ENCODE measurements around the gene POP7. TPM values are rescaled to one million over a fixed set of nuclear protein-coding genes. Genes with fewer than 3 reads are reported as not detected.

POP7 gene
- total RNA-seq, 1 donor from 2014 or later, result 27.7 TPM

DNA sequence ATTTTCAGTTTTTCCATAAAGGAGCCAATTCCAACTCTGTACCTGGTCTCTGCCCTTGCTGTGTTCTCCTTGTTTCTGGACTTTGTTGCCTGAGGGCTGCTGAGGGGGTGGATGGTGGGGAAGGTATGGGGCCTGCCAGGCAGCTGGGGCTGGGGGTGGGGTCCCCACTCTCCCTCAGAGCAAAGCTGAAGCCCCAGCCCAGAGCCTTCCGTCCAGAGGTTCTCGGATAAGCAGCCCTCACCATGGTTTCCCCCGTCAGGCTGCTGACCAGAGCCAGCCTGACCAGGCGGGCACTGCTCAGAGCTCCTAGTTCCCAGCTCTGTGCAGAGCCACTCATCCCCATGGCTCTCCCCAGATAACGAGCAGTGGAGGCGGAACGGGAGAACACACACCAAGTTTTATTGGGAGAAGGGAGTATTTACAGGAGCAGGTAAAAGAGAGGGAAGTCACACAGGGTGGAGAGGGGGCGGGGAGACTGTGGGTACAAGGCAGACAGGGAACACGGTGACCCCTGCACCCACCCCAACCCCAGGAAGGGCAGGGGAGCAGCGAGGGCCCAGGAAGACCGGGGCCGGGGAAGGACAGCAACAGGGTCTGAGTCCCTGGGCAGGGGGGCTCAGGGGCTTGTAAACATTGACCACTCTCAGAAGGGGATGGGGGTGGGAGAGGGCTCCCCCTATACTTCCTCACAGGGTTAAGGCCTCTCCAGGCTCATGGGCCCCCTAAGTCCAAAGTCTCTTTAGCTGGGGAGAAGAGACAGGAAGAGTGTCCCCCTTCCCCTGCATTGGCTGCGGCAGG, 26.6 kb upstream of the POP7 start:
- H3K9ac ChIP-seq (ENCODE audit: low read depth in 1 of 3, low read length in 3 of 3), result no peak overlapping the region
- peaks cover 5 to 9% (median 8%) of the 10 kb centered on the region in 3 donors for H3K4me1 ChIP-seq (ENCODE audit: control insufficient read depth in 3 of 3, insufficient read depth in 3 of 3, low read length in 3 of 3)

DNA sequence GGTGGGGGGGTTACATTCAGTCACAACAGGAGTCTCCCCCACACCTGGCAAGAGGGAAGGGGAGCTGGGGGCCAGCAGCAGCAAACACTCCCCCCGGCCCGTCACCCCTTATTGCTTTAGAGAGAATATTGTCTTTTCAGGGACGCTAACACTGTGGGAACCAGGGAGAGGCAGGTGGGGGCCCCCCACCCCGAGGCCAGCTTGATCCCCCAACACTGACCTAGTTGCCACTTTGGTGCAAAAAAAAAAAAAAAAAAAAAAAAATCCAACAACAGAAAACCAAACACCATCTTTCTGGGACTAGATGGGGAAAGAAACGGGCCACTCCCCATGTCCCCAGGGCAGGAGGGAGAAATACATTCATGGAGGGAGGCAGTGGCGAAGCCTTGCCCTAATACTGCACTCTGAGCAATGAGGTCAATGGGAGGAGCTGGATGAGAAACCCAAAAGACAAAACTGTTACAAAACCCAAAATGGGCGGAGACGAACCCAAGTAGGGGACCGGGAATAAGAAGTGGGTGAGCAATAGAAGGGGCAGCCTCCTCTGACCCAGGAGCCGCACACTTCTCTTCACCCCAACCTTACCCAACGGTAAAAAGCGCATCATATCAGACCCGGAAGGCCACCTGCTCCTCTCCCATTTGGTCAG, 25.9 kb upstream of the POP7 start:
- H3K9ac ChIP-seq (ENCODE audit: low read depth in 1 of 3, low read length in 3 of 3), result peak overlapping the region in 1 of 3 donors; percentile 16
- peaks cover 52 to 62% (median 59%) of the 10 kb centered on the region in 3 donors for H3K36me3 ChIP-seq (ENCODE audit: control insufficient read depth in 3 of 3, insufficient read depth in 3 of 3, low read length in 3 of 3)
- no peak overlapping the region for H3K4me3 ChIP-seq (ENCODE audit: low read length in 3 of 3)
- no peaks in the 10 kb centered on the region for H3K9me3 ChIP-seq (ENCODE audit: control insufficient read depth in 3 of 3, low read length in 3 of 3)
- H3K27me3 ChIP-seq (ENCODE audit: control insufficient read depth in 3 of 3, insufficient read depth in 3 of 3, low read length in 3 of 3), result no peaks in the 10 kb centered on the region
- H3K4me1 ChIP-seq (ENCODE audit: control insufficient read depth in 3 of 3, insufficient read depth in 3 of 3, low read length in 3 of 3), result peaks cover 5 to 9% (median 6%) of the 10 kb centered on the region in 3 donors
- no peak overlapping the region for H3K27ac ChIP-seq (ENCODE audit: low read depth, low read length)

More for the DNA sequence above, 26.6 kb upstream of the POP7 start:
- no peak overlapping the region for H3K27ac ChIP-seq (ENCODE audit: low read depth, low read length)
- no peak overlapping the region for H3K4me3 ChIP-seq (ENCODE audit: low read length in 3 of 3)
- no peaks in the 10 kb centered on the region for H3K27me3 ChIP-seq (ENCODE audit: control insufficient read depth in 3 of 3, insufficient read depth in 3 of 3, low read length in 3 of 3)
- H3K36me3 ChIP-seq (ENCODE audit: control insufficient read depth in 3 of 3, insufficient read depth in 3 of 3, low read length in 3 of 3), result peaks cover 45 to 55% (median 53%) of the 10 kb centered on the region in 3 donors
- no peaks in the 10 kb centered on the region for H3K9me3 ChIP-seq (ENCODE audit: control insufficient read depth in 3 of 3, low read length in 3 of 3)

GRCh38 chr7:100680576-100681271, 25.2 kb upstream of the POP7 start:
- Histone ChIP-seq H3K9ac (ENCODE audit: low read depth in 1 of 3, low read length in 3 of 3) (peak overlapping the region in 1 of 3 donors; percentile 16), H3K9me3 (ENCODE audit: control insufficient read depth in 3 of 3, low read length in 3 of 3) (no peaks in the 10 kb centered on the region), H3K4me1 (ENCODE audit: control insufficient read depth in 3 of 3, insufficient read depth in 3 of 3, low read length in 3 of 3) (peaks cover 5 to 9% (median 6%) of the 10 kb centered on the region in 3 donors), H3K27ac (ENCODE audit: low read depth, low read length) (no peak overlapping the region), H3K4me3 (ENCODE audit: low read length in 3 of 3) (no peak overlapping the region), H3K27me3 (ENCODE audit: control insufficient read depth in 3 of 3, insufficient read depth in 3 of 3, low read length in 3 of 3) (no peaks in the 10 kb centered on the region), H3K36me3 (ENCODE audit: control insufficient read depth in 3 of 3, insufficient read depth in 3 of 3, low read length in 3 of 3) (peaks cover 59 to 69% (median 66%) of the 10 kb centered on the region in 3 donors)

GRCh38 chr7:100681491-100682227, 24.3 kb upstream of the POP7 start:
- no peaks in the 10 kb centered on the region for H3K9me3 ChIP-seq (ENCODE audit: control insufficient read depth in 3 of 3, low read length in 3 of 3)
- H3K4me3 ChIP-seq (ENCODE audit: low read length in 3 of 3), result no peak overlapping the region
- peaks cover 64 to 73% (median 72%) of the 10 kb centered on the region in 3 donors for H3K36me3 ChIP-seq (ENCODE audit: control insufficient read depth in 3 of 3, insufficient read depth in 3 of 3, low read length in 3 of 3)
- H3K9ac ChIP-seq (ENCODE audit: low read depth in 1 of 3, low read length in 3 of 3), result no peak overlapping the region
- H3K4me1 ChIP-seq (ENCODE audit: control insufficient read depth in 3 of 3, insufficient read depth in 3 of 3, low read length in 3 of 3), result peaks cover 2 to 4% (median 4%) of the 10 kb centered on the region in 3 donors
- H3K27me3 ChIP-seq (ENCODE audit: control insufficient read depth in 3 of 3, insufficient read depth in 3 of 3, low read length in 3 of 3), result no peaks in the 10 kb centered on the region
- H3K27ac ChIP-seq (ENCODE audit: low read depth, low read length), result no peak overlapping the region

- no peak overlapping the region for H3K4me3 ChIP-seq (ENCODE audit: low read length in 3 of 3)
- no peaks in the 10 kb centered on the region for H3K9me3 ChIP-seq (ENCODE audit: control insufficient read depth in 3 of 3, low read length in 3 of 3)
- H3K4me1 ChIP-seq (ENCODE audit: control insufficient read depth in 3 of 3, insufficient read depth in 3 of 3, low read length in 3 of 3), result peaks cover 0 to 4% (median 0%) of the 10 kb centered on the region in 3 donors
- H3K9ac ChIP-seq (ENCODE audit: low read depth in 1 of 3, low read length in 3 of 3), result no peak overlapping the region
- no peak overlapping the region for H3K27ac ChIP-seq (ENCODE audit: low read depth, low read length)
- H3K36me3 ChIP-seq (ENCODE audit: control insufficient read depth in 3 of 3, insufficient read depth in 3 of 3, low read length in 3 of 3), result peaks cover 64 to 73% (median 71%) of the 10 kb centered on the region in 3 donors
- no peaks in the 10 kb centered on the region for H3K27me3 ChIP-seq (ENCODE audit: control insufficient read depth in 3 of 3, insufficient read depth in 3 of 3, low read length in 3 of 3)
Measured at GRCh38 chr7:100682228-100682741, 23.6 kb upstream of the POP7 start.

DNA sequence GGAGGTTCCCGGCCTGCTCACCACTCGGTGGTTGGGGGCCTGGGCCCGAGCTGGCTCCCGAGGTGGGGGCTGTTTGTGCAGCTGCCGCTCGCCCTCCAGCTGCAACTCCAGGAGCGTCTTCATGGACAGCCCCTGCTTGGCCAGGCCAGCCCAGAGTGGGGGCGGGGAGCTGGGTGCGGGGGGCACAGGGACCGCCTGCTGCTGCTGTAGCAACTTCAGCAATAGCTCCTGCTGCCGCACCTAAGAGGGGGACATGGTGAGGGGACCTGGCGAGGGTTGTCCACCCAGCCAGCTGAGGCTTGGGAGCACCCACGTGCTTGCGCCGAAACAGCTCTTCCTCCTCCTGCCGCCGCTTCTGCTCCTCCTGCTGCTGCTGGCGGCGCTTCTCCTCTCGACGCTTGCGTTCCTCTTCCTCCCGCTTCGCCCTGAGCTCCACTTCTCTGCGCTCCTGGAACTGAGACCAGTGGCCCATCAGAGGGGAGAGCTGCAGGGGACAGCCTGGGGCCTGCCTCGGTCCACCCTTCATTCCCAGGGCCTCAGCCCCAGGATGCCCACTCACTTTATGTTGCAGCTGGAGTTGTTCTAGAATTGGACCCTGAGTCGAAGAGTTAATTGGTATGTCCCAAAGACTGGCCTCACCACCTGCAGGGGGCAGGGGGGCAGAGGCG, 22.8 kb upstream of the POP7 start:
- Histone ChIP-seq H3K4me1 (ENCODE audit: control insufficient read depth in 3 of 3, insufficient read depth in 3 of 3, low read length in 3 of 3) (peaks cover 0 to 4% (median 0%) of the 10 kb centered on the region in 3 donors), H3K27me3 (ENCODE audit: control insufficient read depth in 3 of 3, insufficient read depth in 3 of 3, low read length in 3 of 3) (no peaks in the 10 kb centered on the region), H3K9ac (ENCODE audit: low read depth in 1 of 3, low read length in 3 of 3) (no peak overlapping the region), H3K36me3 (ENCODE audit: control insufficient read depth in 3 of 3, insufficient read depth in 3 of 3, low read length in 3 of 3) (peaks cover 61 to 70% (median 68%) of the 10 kb centered on the region in 3 donors), H3K4me3 (ENCODE audit: low read length in 3 of 3) (no peak overlapping the region), H3K9me3 (ENCODE audit: control insufficient read depth in 3 of 3, low read length in 3 of 3) (no peaks in the 10 kb centered on the region), H3K27ac (ENCODE audit: low read depth, low read length) (no peak overlapping the region)

- Histone ChIP-seq H3K27ac (ENCODE audit: low read depth, low read length) (no peak overlapping the region), H3K36me3 (ENCODE audit: control insufficient read depth in 3 of 3, insufficient read depth in 3 of 3, low read length in 3 of 3) (peaks cover 63 to 68% (median 65%) of the 10 kb centered on the region in 3 donors), H3K4me3 (ENCODE audit: low read length in 3 of 3) (no peak overlapping the region), H3K4me1 (ENCODE audit: control insufficient read depth in 3 of 3, insufficient read depth in 3 of 3, low read length in 3 of 3) (peaks cover 0 to 9% (median 5%) of the 10 kb centered on the region in 3 donors), H3K27me3 (ENCODE audit: control insufficient read depth in 3 of 3, insufficient read depth in 3 of 3, low read length in 3 of 3) (no peaks in the 10 kb centered on the region), H3K9ac (ENCODE audit: low read depth in 1 of 3, low read length in 3 of 3) (no peak overlapping the region), H3K9me3 (ENCODE audit: control insufficient read depth in 3 of 3, low read length in 3 of 3) (no peaks in the 10 kb centered on the region)
Measured at GRCh38 chr7:100683659-100684533, 22.0 kb upstream of the POP7 start.

GRCh38 chr7:100684534-100685042, 21.3 kb upstream of the POP7 start:
- Histone ChIP-seq H3K27ac (ENCODE audit: low read depth, low read length) (no peak overlapping the region), H3K4me3 (ENCODE audit: low read length in 3 of 3) (no peak overlapping the region), H3K9me3 (ENCODE audit: control insufficient read depth in 3 of 3, low read length in 3 of 3) (no peaks in the 10 kb centered on the region), H3K27me3 (ENCODE audit: control insufficient read depth in 3 of 3, insufficient read depth in 3 of 3, low read length in 3 of 3) (no peaks in the 10 kb centered on the region), H3K4me1 (ENCODE audit: control insufficient read depth in 3 of 3, insufficient read depth in 3 of 3, low read length in 3 of 3) (peaks cover 4 to 15% (median 11%) of the 10 kb centered on the region in 3 donors), H3K36me3 (ENCODE audit: control insufficient read depth in 3 of 3, insufficient read depth in 3 of 3, low read length in 3 of 3) (peaks cover 60 to 70% (median 69%) of the 10 kb centered on the region in 3 donors), H3K9ac (ENCODE audit: low read depth in 1 of 3, low read length in 3 of 3) (no peak overlapping the region)

All from skeletal muscle tissue (tissue), 4 donors.